Measurements from ENCODE around the gene NPC2.
"Not testable (repeated sequence)": the region's sequence is repeated elsewhere in the genome, so short reads cannot be mapped to it uniquely, and the experiment has no call there.

The NPC2 gene

GRCh38 chr14:74475678-74476077 lies 17.4 kb downstream of the NPC2 start:
- in situ Hi-C loops (cut with HindIII; ENCODE audit: low sequenced_read_pairs) = no loop called here

GRCh38 chr14:74474376-74474775 lies 18.7 kb downstream of the NPC2 start:
- in situ Hi-C loops (cut with HindIII; ENCODE audit: low sequenced_read_pairs) = no loop called here

GRCh38 chr14:74472601-74473000 lies 20.5 kb downstream of the NPC2 start:
- in situ Hi-C loops (cut with HindIII; ENCODE audit: low sequenced_read_pairs) = no loop called here

- in situ Hi-C loops (cut with HindIII; ENCODE audit: low sequenced_read_pairs) = no loop called here
Observed at GRCh38 chr14:74469548-74470518, 23.3 kb downstream of the NPC2 start.

GRCh38 chr14:74468513-74468912 lies 24.6 kb downstream of the NPC2 start:
- in situ Hi-C loops (cut with HindIII; ENCODE audit: low sequenced_read_pairs) = no loop called here

- in situ Hi-C loops (cut with HindIII; ENCODE audit: low sequenced_read_pairs) = no loop called here
Observed at GRCh38 chr14:74465335-74465734, 27.8 kb downstream of the NPC2 start.

- in situ Hi-C loops (cut with HindIII; ENCODE audit: low sequenced_read_pairs) = no loop called here
Observed at GRCh38 chr14:74464785-74465184, 28.3 kb downstream of the NPC2 start.

GRCh38 chr14:74463697-74464096 lies 29.4 kb downstream of the NPC2 start:
- in situ Hi-C loops (cut with HindIII; ENCODE audit: low sequenced_read_pairs) = no loop called here

- in situ Hi-C loops (cut with HindIII; ENCODE audit: low sequenced_read_pairs) = no loop called here
Observed at GRCh38 chr14:74462993-74463392, 30.1 kb downstream of the NPC2 start.

GRCh38 chr14:74459976-74460375 lies 33.1 kb downstream of the NPC2 start:
- in situ Hi-C loops (cut with HindIII; ENCODE audit: low sequenced_read_pairs) = no loop called here

GRCh38 chr14:74459289-74459946 lies 33.7 kb downstream of the NPC2 start:
- in situ Hi-C loops (cut with HindIII; ENCODE audit: low sequenced_read_pairs) = no loop called here

- in situ Hi-C loops (cut with HindIII; ENCODE audit: low sequenced_read_pairs) = no loop called here
Observed at GRCh38 chr14:74457565-74457895, 35.6 kb downstream of the NPC2 start.

- in situ Hi-C loops (cut with HindIII; ENCODE audit: low sequenced_read_pairs) = no loop called here
Observed at GRCh38 chr14:74456684-74457564, 36.2 kb downstream of the NPC2 start.

- in situ Hi-C loops (cut with HindIII; ENCODE audit: low sequenced_read_pairs) = not testable (repeated sequence)
Observed at GRCh38 chr14:74454397-74454796, 38.7 kb downstream of the NPC2 start.

- in situ Hi-C loops (cut with HindIII; ENCODE audit: low sequenced_read_pairs) = no loop called here
Observed at GRCh38 chr14:74444866-74445265, 48.2 kb downstream of the NPC2 start.

- in situ Hi-C loops (cut with HindIII; ENCODE audit: low sequenced_read_pairs) = no loop called here
Observed at GRCh38 chr14:74442757-74443156, 50.3 kb downstream of the NPC2 start.

- in situ Hi-C loops (cut with HindIII; ENCODE audit: low sequenced_read_pairs) = no loop called here
Observed at GRCh38 chr14:74441113-74441512, 52.0 kb downstream of the NPC2 start.

GRCh38 chr14:74438351-74438915 lies 54.7 kb downstream of the NPC2 start:
- in situ Hi-C loops (cut with HindIII; ENCODE audit: low sequenced_read_pairs) = loop anchor here (5.0 kb wide), 1 partner anchor 74 kb away; no protein-coding TSS in a partner anchor

- in situ Hi-C loops (cut with HindIII; ENCODE audit: low sequenced_read_pairs) = loop anchor here (5.0 kb wide), 1 partner anchor 75 kb away; no protein-coding TSS in a partner anchor
Observed at GRCh38 chr14:74437496-74438053, 55.5 kb downstream of the NPC2 start.

GRCh38 chr14:74434294-74434693 lies 58.8 kb downstream of the NPC2 start:
- in situ Hi-C loops (cut with HindIII; ENCODE audit: low sequenced_read_pairs) = no loop called here
